D721Med (cell line): ENCODE measurements around the gene KLC3.

ENCODE experiments used
- DNase-seq: peaks from one replicate; pipeline ENCODE4 v3.0.0; 2011; ENCODE audit warnings: low spot score; ENCODE audit not compliant: insufficient read length
- FAIRE-seq: peaks from 2 replicates; lab custom pipeline; 2011; peaks lifted over from hg19 to GRCh38; lab: Jason Lieb, UNC
- CTCF ChIP-seq: IDR thresholded peaks from 2 replicates; pipeline ENCODE4 v1.5.1; 2012; ENCODE audit warnings: mild to moderate bottlenecking, control low read depth; ENCODE audit not compliant: insufficient read depth; ENCODE audit errors: missing control alignments

The KLC3 gene

GRCh38 chr19:45315304-45315703 is 25.2 kb upstream of the KLC3 start:
- no peak for DNase-seq
- no peak for TF ChIP-seq CTCF
- FAIRE-seq, result no peak

DNA sequence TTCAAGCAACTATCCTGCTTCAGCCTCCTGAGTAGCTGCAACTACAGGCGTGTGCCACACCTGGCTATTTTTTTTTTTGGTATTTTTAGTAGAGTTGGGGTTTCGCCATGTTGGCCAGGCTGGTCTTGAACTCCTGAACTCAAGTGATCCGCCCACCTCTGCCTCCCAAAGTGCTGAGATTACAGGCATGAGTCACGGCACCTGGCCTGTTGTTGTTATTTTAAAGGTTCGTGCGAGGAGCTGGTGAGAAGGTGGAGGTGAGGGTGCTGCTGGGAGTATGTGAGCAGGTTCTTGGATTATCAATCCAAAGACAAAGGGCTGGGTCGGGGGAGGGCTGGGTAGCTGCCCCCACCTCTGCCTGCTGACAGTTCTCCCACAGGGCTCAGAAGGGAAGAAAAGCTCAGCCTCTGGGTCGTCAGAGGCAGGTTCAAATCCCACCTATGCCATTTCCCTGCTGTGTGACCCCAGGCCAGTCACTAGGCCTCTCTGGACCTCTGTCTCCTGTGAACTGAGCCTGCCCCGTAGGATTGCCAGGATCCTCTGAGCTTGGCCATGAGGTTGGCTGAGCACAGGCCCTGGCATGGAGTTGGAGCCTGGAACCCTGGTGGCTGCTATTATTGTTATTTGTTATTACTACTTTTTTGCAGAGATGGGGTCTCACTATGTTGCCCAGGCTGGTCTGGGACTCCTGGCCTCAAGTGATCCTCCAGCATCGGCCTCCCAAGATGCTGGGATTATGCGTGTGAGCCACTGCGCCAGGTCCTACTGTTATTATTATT is 19.4 kb upstream of the KLC3 start:
- FAIRE-seq (no peak), DNase-seq (no peak)
- TF ChIP-seq CTCF, result no peak

DNA sequence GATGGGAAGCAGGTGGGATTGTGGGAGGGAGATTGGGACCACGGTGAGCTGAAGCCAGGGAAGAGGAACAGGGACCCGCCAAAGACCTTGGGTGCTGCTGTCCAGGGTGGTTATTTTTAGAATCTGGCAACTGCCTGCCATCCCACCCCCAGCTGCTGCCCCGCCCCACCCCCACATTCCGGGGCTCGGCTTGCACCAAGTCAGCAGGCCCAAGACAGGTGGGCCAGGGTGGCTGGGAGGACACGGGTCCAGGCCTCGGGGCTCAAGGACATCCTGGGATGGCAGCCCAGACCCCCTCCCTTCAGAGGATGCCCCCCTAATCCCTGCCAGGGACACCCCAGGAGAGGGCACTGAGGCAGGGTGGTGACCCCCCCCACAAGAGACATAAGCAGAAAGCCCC is 18.7 kb upstream of the KLC3 start:
- no peak for DNase-seq
- TF ChIP-seq CTCF, result no peak
- FAIRE-seq, result no peak

GRCh38 chr19:45322311-45322710 is 18.2 kb upstream of the KLC3 start:
- FAIRE-seq (no peak), DNase-seq (no peak)
- no peak for TF ChIP-seq CTCF

- FAIRE-seq (no peak), DNase-seq (no peak)
- no peak for TF ChIP-seq CTCF
Measured at GRCh38 chr19:45322744-45323281, 17.7 kb upstream of the KLC3 start, which contains the start of gene CKM. TSS of gene CKM (minus strand) at chr19:45322875. CDS start at chr19:45319713, 3,162 bp downstream.

GRCh38 chr19:45323671-45324081 is 16.9 kb upstream of the KLC3 start:
- no peak for DNase-seq
- no peak for TF ChIP-seq CTCF
- no peak for FAIRE-seq

DNA sequence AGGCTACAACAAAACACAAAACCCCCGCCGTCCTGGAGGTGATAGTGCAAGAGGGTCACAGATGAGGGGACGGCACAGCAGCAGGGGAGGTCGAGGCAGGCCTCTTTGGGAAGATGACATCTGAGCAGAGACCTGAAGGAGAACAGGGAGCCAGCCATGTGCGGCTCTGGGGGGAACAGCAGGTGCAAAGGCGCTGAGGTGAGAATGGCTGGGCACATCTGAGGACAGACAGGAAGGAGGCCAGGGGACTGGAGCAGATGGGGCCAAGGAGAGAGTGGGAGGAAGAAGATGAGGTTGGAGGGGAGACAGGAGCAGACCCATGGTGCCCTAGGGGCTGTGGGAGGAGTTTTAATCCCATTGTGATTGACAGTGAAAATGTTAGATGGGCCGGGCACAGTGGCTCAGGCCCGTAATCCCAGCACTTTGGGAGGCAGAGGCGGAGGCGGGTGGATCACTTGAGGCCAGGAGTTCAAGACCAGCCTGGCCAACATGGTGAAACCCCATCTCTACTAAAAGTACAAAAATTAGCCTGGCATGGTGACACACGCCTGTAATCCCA is 16.1 kb upstream of the KLC3 start:
- FAIRE-seq (no peak), DNase-seq (no peak)
- TF ChIP-seq CTCF, result no peak
